GM12878 (cell line): ENCODE results near the gene PPP2R5C. TPM values are rescaled to one million over a fixed set of nuclear protein-coding genes. Genes with fewer than 3 reads are reported as not detected.

Experiments used
- ATAC-seq: fragments of 200-7000 bp; cut with Tn5 transposase; 3 replicates; pipeline ENCODE4 v1.9.1; 2020; ENCODE audit warnings: mild to moderate bottlenecking, moderate library complexity
- BruUV-seq: library from RNA; stranded (reverse); fragments of 400-500 nt; replicated peaks from 2 replicates; lab custom pipeline; 2021; lab: Mats Ljungman, UMichigan
- CTCF ChIA-PET: fragments of 300-600 bp; sonication (Branson Sonifier 250); formaldehyde crosslinking; extraction: SDS; loops from one replicate; lab custom pipeline; 2021; ENCODE audit warnings: inconsistent platforms; lab: Yijun Ruan, JAX
- POLR2A ChIA-PET: fragments of 350-600 bp; formaldehyde crosslinking; extraction: SDS; loops from one replicate; lab custom pipeline; 2021; ENCODE audit warnings: inconsistent platforms; lab: Charles Lee
- RAD21 ChIA-PET: fragments of 300-600 bp; sonication (Branson Sonifier 250); formaldehyde crosslinking; loops from one replicate; lab custom pipeline; 2023; ENCODE audit warnings: antibody characterized with exemption; ENCODE audit not compliant: unreplicated experiment; lab: Charles Lee
- SMC1A ChIA-PET: fragments of 300-600 bp; sonication (Branson Sonifier 250); formaldehyde crosslinking; loops from one replicate; lab custom pipeline; 2023; ENCODE audit not compliant: unreplicated experiment, uncharacterized antibody; lab: Charles Lee
- DNase-seq: peaks from one replicate; pipeline ENCODE4 v3.0.0-alpha.2; 2011; ENCODE audit warnings: low read depth, low spot score
- FAIRE-seq: peaks from 3 replicates; lab custom pipeline; 2011; peaks lifted over from hg19 to GRCh38; lab: Jason Lieb, UNC
- H2AFZ ChIP-seq: 2 replicates; pipeline ENCODE4 v1.6.0; 2011; ENCODE audit warnings: low read depth, low read length, control low read depth; ENCODE audit not compliant: control insufficient read depth
- H3K27ac ChIP-seq: 2 replicates; pipeline ENCODE4 v1.5.1; 2011; ENCODE audit warnings: control low read depth; ENCODE audit not compliant: control insufficient read depth, insufficient read depth
- H3K27me3 ChIP-seq, 2 experiments: replicated peaks in 1 of 2; 2 replicates each; pipeline versions ENCODE4 v1.6.0 to v1.6.1; 2011; ENCODE audit warnings: low read length in 1 of 2; ENCODE audit not compliant: control insufficient read depth in 2 of 2, insufficient read depth in 2 of 2
- H3K36me3 ChIP-seq, 2 experiments: 2 replicates each; pipeline ENCODE4 v1.5.1; 2011; ENCODE audit warnings: low read length in 1 of 2; ENCODE audit not compliant: control insufficient read depth in 2 of 2, insufficient read depth in 2 of 2
- H3K4me1 ChIP-seq: 2 replicates; pipeline ENCODE4 v1.6.1; 2011; ENCODE audit warnings: mild to moderate bottlenecking, low read length, moderate library complexity, mixed read lengths; ENCODE audit not compliant: control insufficient read depth, insufficient read depth
- H3K4me2 ChIP-seq: 2 replicates; pipeline ENCODE4 v1.6.0; 2011; ENCODE audit warnings: control low read depth; ENCODE audit not compliant: control insufficient read depth, insufficient read depth
- H3K4me3 ChIP-seq: fragments of 200-600 bp; sonication (generic); 2 replicates; pipeline ENCODE4 v1.5.1; 2016
- H3K79me2 ChIP-seq: 2 replicates; pipeline ENCODE4 v1.6.0; 2011; ENCODE audit warnings: low read length; ENCODE audit not compliant: control insufficient read depth, insufficient read depth
- H3K9ac ChIP-seq: 2 replicates; pipeline ENCODE4 v1.8.0; 2011; ENCODE audit warnings: low read length, control low read depth, mixed read lengths; ENCODE audit not compliant: control insufficient read depth, insufficient read depth
- H3K9me3 ChIP-seq: replicated peaks from 3 replicates; pipeline ENCODE4 v1.5.1; 2011; ENCODE audit warnings: mild to moderate bottlenecking, low read length; ENCODE audit not compliant: control insufficient read depth, insufficient read depth
- H4K20me1 ChIP-seq: 2 replicates; pipeline ENCODE4 v1.6.0; 2011; ENCODE audit not compliant: control insufficient read depth, insufficient read depth
- EGR1 ChIP-seq, 2 experiments: IDR thresholded peaks; 1 replicate in 1 of 2; 2 replicates in 1 of 2; pipeline ENCODE4 v1.6.1; 2011 to 2012; ENCODE audit warnings: low read depth in 2 of 2, low read length in 2 of 2, borderline replicate concordance in 1 of 2, mild to moderate bottlenecking in 1 of 2, moderate library complexity in 1 of 2
- KDM1A ChIP-seq: fragments of 200-600 bp; sonication (generic); IDR thresholded peaks from 2 replicates; pipeline ENCODE4 v1.6.1; 2016; ENCODE audit warnings: borderline replicate concordance
- MEF2A ChIP-seq: IDR thresholded peaks from 2 replicates; pipeline ENCODE4 v1.6.1; 2011; ENCODE audit warnings: low read depth, mild to moderate bottlenecking, low read length, moderate library complexity; ENCODE audit not compliant: insufficient read depth
- NR2C2 ChIP-seq: IDR thresholded peaks from 2 replicates; pipeline ENCODE4 v1.6.1; 2011; ENCODE audit warnings: borderline replicate concordance, low read depth; ENCODE audit not compliant: control insufficient read depth, insufficient read length
- WGBS: methylation state at CpG from one replicate; pipeline ENCODE4 v1.1.6; 2016; ENCODE audit warnings: low lambda C conversion rate; ENCODE audit not compliant: insufficient replicate concordance, insufficient coverage; ENCODE audit errors: missing lambda C conversion rate; 5-methylcytosine and 5-hydroxymethylcytosine counted together
- in situ Hi-C: fragments of 300-500 bp; cut with MboI; formaldehyde crosslinking; loops from 9 replicates; pipeline ENCODE4 v1.14.3; 2018; ENCODE audit warnings: mixed read lengths
- intact Hi-C: fragments of 100-400 bp; cut with micrococcal nuclease; formaldehyde crosslinking; loops from one replicate; pipeline ENCODE4 v1.14.2; 2022; ENCODE audit not compliant: unreplicated experiment
- polyA plus RNA-seq, 11 experiments: library from polyadenylated mRNA; depleted of rRNA in 4 of 11; unstranded in 6 of 11; stranded (reverse) in 5 of 11; fragments of >200 nt; fragmentation: Nextera tagmentation in 4 of 11; fragmentation: Illumina TruSeq in 1 of 11; extraction: Ambion mirVana in 4 of 11; extraction: Trizol in 1 of 11; gene quantifications; 1 replicate in 1 of 11; 2 replicates in 10 of 11; pipeline versions ENCODE4 v1.2.1 to v1.2.3, GENCODE V29; 2011 to 2016; ENCODE audit warnings: inconsistent platforms in 2 of 11, missing spikeins in 2 of 11, low read depth in 1 of 11
- total RNA-seq, 4 experiments: library from RNA; depleted of rRNA in 3 of 4; stranded (reverse); fragments of >200 nt in 3 of 4; fragmentation: Illumina TruSeq in 1 of 4; extraction: Trizol in 1 of 4; gene quantifications; 2 replicates each; pipeline versions ENCODE4 v1.2.1 to v1.2.3, GENCODE V29; 2013 to 2021
- TF ChIP-seq, protein P1 (sequence below): IDR thresholded peaks from 2 replicates; pipeline ENCODE4 v1.6.1; 2012; ENCODE audit warnings: low read depth, low read length, improper control_type of control experiment

The PPP2R5C gene
- total and polyA plus RNA-seq, 10 of the 15 experiments (the other 5 are each of a cell fraction or from before 2014, with no cell fraction given) = 106 to 199 (median 144) TPM

- TF ChIP-seq EGR1 (IDR thresholded peaks at IDR 0.05; ENCODE audit: borderline replicate concordance in 1 of 2, low read depth in 2 of 2, low read length in 2 of 2) = no peak
Observed at GRCh38 chr14:101784631-101785030, 23.1 kb downstream of the PPP2R5C start (continued).

- WGBS = 80% methylated on average over 13 of the region's 13 CpGs
- Histone ChIP-seq H2AFZ (no peak overlapping the region), H3K4me1 (peaks cover 4% of the 10 kb centered on the region), H3K27me3 (no peaks in the 10 kb centered on the region), H3K27ac (no peak overlapping the region), H3K9me3 (no peaks in the 10 kb centered on the region; the same call in 2 of the 3 replicates), H3K79me2 (no peaks in the 10 kb centered on the region), H3K4me3 (no peak overlapping the region), H3K9ac (no peak overlapping the region), H3K36me3 (no peaks in the 10 kb centered on the region), H3K4me2 (no peak overlapping the region), H4K20me1 (no peaks in the 10 kb centered on the region)
- no peak for TF ChIP-seq KDM1A
- TF ChIP-seq, protein P1, sequence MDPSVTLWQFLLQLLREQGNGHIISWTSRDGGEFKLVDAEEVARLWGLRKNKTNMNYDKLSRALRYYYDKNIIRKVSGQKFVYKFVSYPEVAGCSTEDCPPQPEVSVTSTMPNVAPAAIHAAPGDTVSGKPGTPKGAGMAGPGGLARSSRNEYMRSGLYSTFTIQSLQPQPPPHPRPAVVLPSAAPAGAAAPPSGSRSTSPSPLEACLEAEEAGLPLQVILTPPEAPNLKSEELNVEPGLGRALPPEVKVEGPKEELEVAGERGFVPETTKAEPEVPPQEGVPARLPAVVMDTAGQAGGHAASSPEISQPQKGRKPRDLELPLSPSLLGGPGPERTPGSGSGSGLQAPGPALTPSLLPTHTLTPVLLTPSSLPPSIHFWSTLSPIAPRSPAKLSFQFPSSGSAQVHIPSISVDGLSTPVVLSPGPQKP = no peak
- no peak for TF ChIP-seq NR2C2
- no peak for TF ChIP-seq MEF2A
- in situ Hi-C loops (no loop called here), intact Hi-C loops (no loop called here)
- DNase-seq (no peak), FAIRE-seq (no peak), ATAC-seq (no peak)
- ChIA-PET RAD21 (no interaction called here), SMC1A (interaction anchor here (1.2 kb wide), 2 partner anchors 18 to 21 kb away, joined by 3 to 4 read pairs; no protein-coding TSS in a partner anchor), POLR2A (no interaction called here), CTCF (interaction anchor here (1.0 kb wide), 1 partner anchor 17 kb away, joined by 3 read pairs; no protein-coding TSS in a partner anchor)
- BruUV-seq = no TSS peak
Observed at GRCh38 chr14:101788016-101788635, 26.6 kb downstream of the PPP2R5C start.
